ENCODE measurements around the gene HPSE.

HPSE gene

DNA sequence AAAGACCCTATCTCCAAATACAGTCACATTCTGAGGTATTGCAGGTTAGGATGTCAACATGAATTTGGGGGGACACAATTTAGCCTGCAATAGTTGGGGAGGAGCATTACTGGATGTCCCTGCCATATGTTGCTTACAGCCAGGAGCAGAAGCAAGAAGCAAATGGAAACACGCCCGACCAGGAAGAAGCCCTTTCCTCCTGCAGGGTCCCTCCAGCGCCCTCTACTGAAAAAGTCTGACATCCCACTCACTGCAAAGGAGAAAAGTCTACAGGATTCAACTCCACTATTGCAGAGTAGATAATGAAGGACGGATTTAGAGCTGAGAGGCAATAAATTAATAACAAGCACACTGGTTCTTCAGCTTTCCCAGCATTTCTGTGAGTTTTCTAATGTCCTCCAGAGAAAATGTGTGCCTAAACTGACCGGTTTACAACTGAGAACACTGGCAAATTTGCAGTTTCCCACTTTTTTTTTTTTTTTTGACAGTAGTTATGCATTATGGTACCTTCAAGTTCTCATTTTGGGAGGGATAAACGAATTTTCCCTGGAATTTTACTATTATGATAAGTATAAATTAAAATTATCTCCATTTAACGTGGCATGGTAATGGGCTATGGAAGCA, 81.8 kb downstream of the HPSE start:
- in situ Hi-C loops (cut with MboI; ENCODE audit: low sequenced_read_pairs): loop anchor here (25.0 kb wide), 1 partner anchor 166 kb away; no protein-coding TSS in a partner anchor

DNA sequence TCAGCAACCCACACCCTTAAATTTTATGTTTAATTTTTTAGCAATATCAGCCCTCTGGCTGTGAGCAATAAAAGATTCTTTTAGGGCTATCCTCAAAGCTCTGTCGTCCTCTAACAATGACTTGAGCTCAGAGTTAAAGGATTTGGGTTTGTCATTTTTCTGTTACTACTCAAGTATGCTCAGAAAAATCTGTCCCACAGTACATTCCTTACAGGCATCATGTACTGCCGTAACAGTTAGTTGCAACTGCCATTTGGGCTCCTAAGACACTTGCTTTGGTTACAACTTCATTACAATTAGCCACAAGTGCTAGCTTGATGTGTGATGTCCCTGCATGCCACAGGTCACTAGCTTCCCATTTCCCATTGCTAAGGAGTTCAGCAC, 83.2 kb downstream of the HPSE start:
- in situ Hi-C loops (cut with MboI; ENCODE audit: low sequenced_read_pairs): loop anchor here (25.0 kb wide), 1 partner anchor 164 kb away; no protein-coding TSS in a partner anchor

DNA sequence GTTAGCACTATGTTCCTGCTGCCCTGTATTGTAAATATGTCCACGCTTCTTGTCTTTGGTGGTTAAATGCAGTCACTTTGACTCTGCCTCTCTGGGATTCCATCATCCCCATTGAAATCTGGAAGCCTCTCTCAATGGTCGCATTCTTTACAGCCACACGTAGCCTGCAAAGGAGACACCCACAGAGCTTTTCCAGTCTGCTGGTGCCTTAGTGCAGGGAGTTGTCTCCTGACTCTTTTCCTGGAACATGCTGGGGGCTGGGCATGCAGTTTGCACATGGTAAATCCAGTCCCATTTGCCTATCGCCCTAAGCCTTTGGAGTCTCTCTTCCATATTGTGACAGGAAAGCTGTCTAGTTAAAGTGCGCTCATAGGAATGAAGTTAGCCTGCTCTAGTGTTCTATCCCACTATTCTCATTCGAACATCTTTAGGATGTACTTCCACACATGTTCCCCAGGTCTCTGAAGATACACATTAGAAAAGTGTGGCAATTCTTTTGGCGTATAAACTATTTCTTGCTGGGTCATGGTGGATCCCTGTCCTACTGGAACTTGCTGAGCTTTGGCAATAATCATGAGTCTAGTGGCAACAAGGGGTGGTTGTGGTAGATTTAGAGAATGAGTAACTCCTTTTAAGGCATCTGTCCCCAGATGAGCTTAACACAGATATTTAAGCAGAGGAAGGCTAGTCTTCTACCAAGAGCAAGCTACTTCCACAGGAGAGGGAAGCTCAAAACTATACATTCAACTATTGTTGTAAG, 83.8 kb downstream of the HPSE start:
- in situ Hi-C loops (cut with MboI; ENCODE audit: low sequenced_read_pairs): loop anchor here (25.0 kb wide), 1 partner anchor 164 kb away; no protein-coding TSS in a partner anchor

- in situ Hi-C loops (cut with MboI; ENCODE audit: low sequenced_read_pairs): no loop called here
These were observed 86.2 kb downstream of the HPSE start for GRCh38 chr4:83248486-83248885.

DNA sequence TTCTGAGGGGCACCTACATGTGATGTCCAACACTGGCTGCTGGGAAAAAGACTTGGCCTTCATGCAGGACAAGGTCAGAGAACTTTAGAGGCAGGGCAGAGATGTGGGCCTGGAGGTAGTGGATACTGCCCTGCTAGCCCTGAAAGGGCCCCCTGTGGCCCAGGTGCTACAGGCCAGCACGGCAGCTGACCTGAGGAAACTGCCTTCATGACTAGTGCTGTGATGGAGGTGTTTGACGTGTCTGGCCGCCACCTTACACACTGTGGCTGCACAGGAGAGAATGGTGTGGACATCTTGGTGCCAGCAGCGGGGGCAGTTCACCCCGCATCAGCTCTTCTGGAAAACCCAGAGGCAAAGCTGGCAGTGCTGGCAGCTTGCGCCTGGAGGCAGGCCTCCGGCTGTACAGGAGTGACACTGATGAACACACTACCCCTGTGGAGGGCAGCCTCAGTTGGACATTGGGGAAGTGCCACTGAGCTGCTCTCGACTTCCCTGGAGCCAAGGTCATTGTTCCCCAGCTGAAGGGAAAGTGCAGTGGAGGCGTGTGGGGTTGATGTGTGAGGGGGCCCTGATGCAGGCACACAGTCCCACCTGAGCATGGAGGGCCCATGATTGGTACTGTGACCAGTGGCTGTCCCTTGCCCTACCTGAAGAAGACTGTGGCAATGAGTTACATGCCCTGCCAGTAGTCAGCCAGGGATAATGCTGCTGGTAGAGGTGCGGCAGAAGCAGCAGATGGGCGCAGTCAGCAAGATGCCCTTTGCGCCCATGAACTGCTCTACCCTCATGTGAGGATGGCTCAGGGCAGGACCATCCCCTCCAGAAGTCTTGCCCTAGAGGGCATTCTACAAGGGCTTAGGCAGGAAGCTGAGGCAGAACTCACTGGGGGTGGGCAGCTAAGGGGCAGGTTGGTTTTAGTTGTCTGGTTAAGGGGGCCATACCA, 87.0 kb downstream of the HPSE start:
- in situ Hi-C loops (cut with MboI; ENCODE audit: low sequenced_read_pairs): no loop called here

Measured in hTERT RPE-1 (cell line).